ENCODE results near the gene EIPR1.

The EIPR1 gene

GRCh38 chr2:3214806-3215404 is 162.7 kb downstream of the EIPR1 start:
- Histone ChIP-seq H4K8ac (ENCODE audit: low read depth, low read length) (no peak overlapping the region), H4K91ac (ENCODE audit: low read depth, low read length) (no peak overlapping the region), H3K36me3 (ENCODE audit: control insufficient read depth in 1 of 2, insufficient read depth in 2 of 2, low read length in 2 of 2) (no peaks in the 10 kb centered on the region), H3K23ac (ENCODE audit: low read length) (no peak overlapping the region), H2BK5ac (ENCODE audit: low read depth, low read length, poor library complexity) (no peak overlapping the region), H3K9me3 (ENCODE audit: insufficient read depth, low read depth, low read length) (peaks cover 6% of the 10 kb centered on the region), H3K18ac (ENCODE audit: low read length) (no peak overlapping the region), H3K79me1 (ENCODE audit: low read length) (no peaks in the 10 kb centered on the region), H3K27ac (ENCODE audit: low read depth, low read length) (no peak overlapping the region), H3K4me3 (ENCODE audit: low read depth, low read length) (no peak overlapping the region), H3K4me1 (ENCODE audit: control insufficient read depth in 1 of 2, insufficient read depth in 2 of 2, low read length in 2 of 2) (no peaks in the 10 kb centered on the region), H2BK12ac (ENCODE audit: low read length) (no peak overlapping the region), H2BK120ac (ENCODE audit: insufficient read depth, low read length, poor library complexity) (no peak overlapping the region), H4K12ac (ENCODE audit: low read depth, low read length) (no peak overlapping the region), H3K9ac (ENCODE audit: low read length) (no peak overlapping the region), H2AK5ac (ENCODE audit: low read length) (no peak overlapping the region), H2AFZ (ENCODE audit: insufficient read depth, low read length, poor library complexity) (no peak overlapping the region), H3K27me3 (ENCODE audit: insufficient read depth, low read length) (no peaks in the 10 kb centered on the region), H3K4ac (ENCODE audit: low read depth, low read length) (no peak overlapping the region), H3K79me2 (ENCODE audit: control insufficient read depth, insufficient read depth, low read length, poor library complexity) (no peaks in the 10 kb centered on the region), H3K14ac (ENCODE audit: low read length) (no peak overlapping the region), H3K4me2 (ENCODE audit: low read length) (no peak overlapping the region)
- WGBS (ENCODE audit: extremely low coverage, insufficient coverage, insufficient read length) = no CpG with 5 or more reads among the region's 10 CpGs
- DNase-seq = no peak

- H2AK5ac ChIP-seq (ENCODE audit: low read length) = no peak overlapping the region
- H3K9ac ChIP-seq (ENCODE audit: low read length) = no peak overlapping the region
- no peak overlapping the region for H3K4me3 ChIP-seq (ENCODE audit: low read depth, low read length)
- H4K91ac ChIP-seq (ENCODE audit: low read depth, low read length) = no peak overlapping the region
- H4K12ac ChIP-seq (ENCODE audit: low read depth, low read length) = no peak overlapping the region
- H3K27ac ChIP-seq (ENCODE audit: low read depth, low read length) = no peak overlapping the region
- no peak overlapping the region for H2BK120ac ChIP-seq (ENCODE audit: insufficient read depth, low read length, poor library complexity)
- no CpG with 5 or more reads among the region's 7 CpGs for WGBS (ENCODE audit: extremely low coverage, insufficient coverage, insufficient read length)
- H3K36me3 ChIP-seq (ENCODE audit: control insufficient read depth in 1 of 2, insufficient read depth in 2 of 2, low read length in 2 of 2) = no peaks in the 10 kb centered on the region
- H3K79me1 ChIP-seq (ENCODE audit: low read length) = no peaks in the 10 kb centered on the region
- no peak overlapping the region for H3K18ac ChIP-seq (ENCODE audit: low read length)
- H2BK12ac ChIP-seq (ENCODE audit: low read length) = no peak overlapping the region
- peaks cover 3% of the 10 kb centered on the region for H3K9me3 ChIP-seq (ENCODE audit: insufficient read depth, low read depth, low read length)
- no peaks in the 10 kb centered on the region for H3K79me2 ChIP-seq (ENCODE audit: control insufficient read depth, insufficient read depth, low read length, poor library complexity)
- no peak overlapping the region for H3K14ac ChIP-seq (ENCODE audit: low read length)
- H2AFZ ChIP-seq (ENCODE audit: insufficient read depth, low read length, poor library complexity) = no peak overlapping the region
- H3K4me2 ChIP-seq (ENCODE audit: low read length) = no peak overlapping the region
- no peaks in the 10 kb centered on the region for H3K27me3 ChIP-seq (ENCODE audit: insufficient read depth, low read length)
- H3K23ac ChIP-seq (ENCODE audit: low read length) = no peak overlapping the region
- H3K4me1 ChIP-seq (ENCODE audit: control insufficient read depth in 1 of 2, insufficient read depth in 2 of 2, low read length in 2 of 2) = no peaks in the 10 kb centered on the region
- no peak overlapping the region for H4K8ac ChIP-seq (ENCODE audit: low read depth, low read length)
- H2BK5ac ChIP-seq (ENCODE audit: low read depth, low read length, poor library complexity) = no peak overlapping the region
- no peak overlapping the region for H3K4ac ChIP-seq (ENCODE audit: low read depth, low read length)
- DNase-seq = no peak
These were observed 163.6 kb downstream of the EIPR1 start for GRCh38 chr2:3214065-3214464.

GRCh38 chr2:3212984-3213383 is 164.6 kb downstream of the EIPR1 start:
- H2AK5ac ChIP-seq (ENCODE audit: low read length) = no peak overlapping the region
- H3K4me3 ChIP-seq (ENCODE audit: low read depth, low read length) = no peak overlapping the region
- H4K12ac ChIP-seq (ENCODE audit: low read depth, low read length) = no peak overlapping the region
- H3K9ac ChIP-seq (ENCODE audit: low read length) = no peak overlapping the region
- no peak overlapping the region for H2BK5ac ChIP-seq (ENCODE audit: low read depth, low read length, poor library complexity)
- no peak overlapping the region for H3K27ac ChIP-seq (ENCODE audit: low read depth, low read length)
- no peaks in the 10 kb centered on the region for H3K4me1 ChIP-seq (ENCODE audit: control insufficient read depth in 1 of 2, insufficient read depth in 2 of 2, low read length in 2 of 2)
- H4K91ac ChIP-seq (ENCODE audit: low read depth, low read length) = no peak overlapping the region
- no peaks in the 10 kb centered on the region for H3K79me1 ChIP-seq (ENCODE audit: low read length)
- H3K23ac ChIP-seq (ENCODE audit: low read length) = no peak overlapping the region
- H2BK120ac ChIP-seq (ENCODE audit: insufficient read depth, low read length, poor library complexity) = no peak overlapping the region
- no peak for DNase-seq
- no peak overlapping the region for H3K14ac ChIP-seq (ENCODE audit: low read length)
- no peaks in the 10 kb centered on the region for H3K27me3 ChIP-seq (ENCODE audit: insufficient read depth, low read length)
- H2AFZ ChIP-seq (ENCODE audit: insufficient read depth, low read length, poor library complexity) = no peak overlapping the region
- H3K4ac ChIP-seq (ENCODE audit: low read depth, low read length) = no peak overlapping the region
- H3K4me2 ChIP-seq (ENCODE audit: low read length) = no peak overlapping the region
- H3K18ac ChIP-seq (ENCODE audit: low read length) = no peak overlapping the region
- no peak overlapping the region for H2BK12ac ChIP-seq (ENCODE audit: low read length)
- no peaks in the 10 kb centered on the region for H3K79me2 ChIP-seq (ENCODE audit: control insufficient read depth, insufficient read depth, low read length, poor library complexity)
- H3K36me3 ChIP-seq (ENCODE audit: control insufficient read depth in 1 of 2, insufficient read depth in 2 of 2, low read length in 2 of 2) = peaks cover 0 to 2% of the 10 kb centered on the region in 2 experiments
- no peak overlapping the region for H4K8ac ChIP-seq (ENCODE audit: low read depth, low read length)
- peaks cover 3% of the 10 kb centered on the region for H3K9me3 ChIP-seq (ENCODE audit: insufficient read depth, low read depth, low read length)
- WGBS (ENCODE audit: extremely low coverage, insufficient coverage, insufficient read length) = no CpG with 5 or more reads among the region's 6 CpGs

GRCh38 chr2:3212061-3212362 is 165.6 kb downstream of the EIPR1 start:
- H3K27me3 ChIP-seq (ENCODE audit: insufficient read depth, low read length) = no peaks in the 10 kb centered on the region
- H4K12ac ChIP-seq (ENCODE audit: low read depth, low read length) = no peak overlapping the region
- no peak overlapping the region for H4K8ac ChIP-seq (ENCODE audit: low read depth, low read length)
- H3K23ac ChIP-seq (ENCODE audit: low read length) = no peak overlapping the region
- no peak overlapping the region for H3K9ac ChIP-seq (ENCODE audit: low read length)
- no peak overlapping the region for H2BK5ac ChIP-seq (ENCODE audit: low read depth, low read length, poor library complexity)
- H3K27ac ChIP-seq (ENCODE audit: low read depth, low read length) = no peak overlapping the region
- no peak overlapping the region for H2AFZ ChIP-seq (ENCODE audit: insufficient read depth, low read length, poor library complexity)
- H3K4me3 ChIP-seq (ENCODE audit: low read depth, low read length) = no peak overlapping the region
- no peak overlapping the region for H3K18ac ChIP-seq (ENCODE audit: low read length)
- H2BK120ac ChIP-seq (ENCODE audit: insufficient read depth, low read length, poor library complexity) = no peak overlapping the region
- H3K14ac ChIP-seq (ENCODE audit: low read length) = no peak overlapping the region
- no peaks in the 10 kb centered on the region for H3K79me2 ChIP-seq (ENCODE audit: control insufficient read depth, insufficient read depth, low read length, poor library complexity)
- no peak overlapping the region for H2BK12ac ChIP-seq (ENCODE audit: low read length)
- H3K79me1 ChIP-seq (ENCODE audit: low read length) = no peaks in the 10 kb centered on the region
- H3K4me2 ChIP-seq (ENCODE audit: low read length) = no peak overlapping the region
- H3K36me3 ChIP-seq (ENCODE audit: control insufficient read depth in 1 of 2, insufficient read depth in 2 of 2, low read length in 2 of 2) = peaks cover 0 to 2% of the 10 kb centered on the region in 2 experiments
- H2AK5ac ChIP-seq (ENCODE audit: low read length) = no peak overlapping the region
- WGBS (ENCODE audit: extremely low coverage, insufficient coverage, insufficient read length) = no CpG with 5 or more reads among the region's 5 CpGs
- peaks cover 3% of the 10 kb centered on the region for H3K9me3 ChIP-seq (ENCODE audit: insufficient read depth, low read depth, low read length)
- H4K91ac ChIP-seq (ENCODE audit: low read depth, low read length) = no peak overlapping the region
- DNase-seq = no peak
- no peak overlapping the region for H3K4ac ChIP-seq (ENCODE audit: low read depth, low read length)
- no peaks in the 10 kb centered on the region for H3K4me1 ChIP-seq (ENCODE audit: control insufficient read depth in 1 of 2, insufficient read depth in 2 of 2, low read length in 2 of 2)
